GM23248 (cell line): Measurements from ENCODE around the gene UBE2D1. TPM values are rescaled to one million over a fixed set of nuclear protein-coding genes. Genes with fewer than 3 reads are reported as not detected.

Experiments used
- DNase-seq: peaks from one replicate; pipeline ENCODE4 v3.0.0-alpha.2; 2015
- H2AFZ ChIP-seq: fragments of 200-600 bp; sonication (generic); 2 replicates; pipeline ENCODE4 v1.6.1; 2016; ENCODE audit warnings: antibody characterized with exemption
- H3F3A ChIP-seq: fragments of 200-600 bp; sonication (generic); 2 replicates; pipeline ENCODE4 v1.6.1; 2016; ENCODE audit warnings: mild to moderate bottlenecking, antibody characterized with exemption, mixed run types; ENCODE audit not compliant: insufficient read depth
- H3K27ac ChIP-seq: fragments of 200-600 bp; sonication (generic); 2 replicates; pipeline ENCODE4 v1.5.1; 2016; ENCODE audit warnings: mild to moderate bottlenecking
- H3K27me3 ChIP-seq: fragments of 200-600 bp; sonication (generic); replicated peaks from 2 replicates; pipeline ENCODE4 v1.6.1; 2016; ENCODE audit warnings: mild to moderate bottlenecking; ENCODE audit not compliant: insufficient read depth
- H3K36me3 ChIP-seq: fragments of 200-600 bp; sonication (generic); 2 replicates; pipeline ENCODE4 v1.6.1; 2016; ENCODE audit warnings: low read depth, mild to moderate bottlenecking
- H3K4me1 ChIP-seq: fragments of 200-600 bp; sonication (generic); 2 replicates; pipeline ENCODE4 v1.6.1; 2016; ENCODE audit warnings: mild to moderate bottlenecking; ENCODE audit not compliant: insufficient read depth
- H3K4me2 ChIP-seq: fragments of 200-600 bp; sonication (generic); one replicate; pipeline ENCODE4 v1.6.1; 2016; ENCODE audit warnings: mild to moderate bottlenecking; ENCODE audit not compliant: unreplicated experiment
- H3K4me3 ChIP-seq: fragments of 200-600 bp; sonication (generic); 2 replicates; pipeline ENCODE4 v1.5.1; 2016; ENCODE audit warnings: mild to moderate bottlenecking
- H3K79me2 ChIP-seq: fragments of 200-600 bp; sonication (generic); 2 replicates; pipeline ENCODE4 v1.6.1; 2016; ENCODE audit warnings: mild to moderate bottlenecking; ENCODE audit not compliant: insufficient read depth
- H3K9ac ChIP-seq: fragments of 200-600 bp; sonication (generic); 2 replicates; pipeline ENCODE4 v1.6.1; 2016; ENCODE audit warnings: mild to moderate bottlenecking
- H3K9me2 ChIP-seq: fragments of 200-600 bp; sonication (generic); 2 replicates; pipeline ENCODE4 v1.6.1; 2016; ENCODE audit warnings: mixed run types, mild to moderate bottlenecking, moderate library complexity; ENCODE audit not compliant: insufficient read depth
- H3K9me3 ChIP-seq: fragments of 200-600 bp; sonication (generic); one replicate; pipeline ENCODE4 v1.6.1; 2017; ENCODE audit warnings: low read depth
- H4K20me1 ChIP-seq: fragments of 200-600 bp; sonication (generic); 2 replicates; pipeline ENCODE4 v1.6.0; 2016; ENCODE audit not compliant: insufficient read depth
- EZH2 ChIP-seq: fragments of 200-600 bp; sonication (generic); IDR thresholded peaks from 2 replicates; pipeline ENCODE4 v1.6.1; 2018; ENCODE audit warnings: antibody characterized with exemption, mild to moderate bottlenecking; ENCODE audit not compliant: insufficient read depth, poor library complexity, severe bottlenecking
- EZH2phosphoT487 ChIP-seq: fragments of 200-600 bp; sonication (generic); IDR thresholded peaks from 2 replicates; pipeline ENCODE4 v1.6.1; 2018; ENCODE audit warnings: antibody characterized with exemption, moderate library complexity, mild to moderate bottlenecking, low read depth; ENCODE audit not compliant: insufficient read depth
- WGBS, 2 experiments: methylation state at CpG; one replicate each; pipeline ENCODE4 v1.1.6; 2015 to 2017; ENCODE audit warnings: low lambda C conversion rate in 2 of 2, low coverage in 1 of 2; ENCODE audit errors: missing lambda C conversion rate in 2 of 2; 5-methylcytosine and 5-hydroxymethylcytosine counted together
- in situ Hi-C: fragments of 300-500 bp; cut with MboI; formaldehyde crosslinking; loops from 2 replicates; pipeline ENCODE4 v1.15.0; 2020
- polyA plus RNA-seq: library from polyadenylated mRNA; unstranded; fragments of >200 nt; fragmentation: Nextera tagmentation; extraction: Ambion mirVana; gene quantifications from 2 replicates; pipeline ENCODE4 v1.2.1, GENCODE V29; 2016
- total RNA-seq: library from RNA; depleted of rRNA; stranded (reverse); fragments of >200 nt; shearing (Covaris generic); gene quantifications from 2 replicates; pipeline ENCODE4 v1.2.3, GENCODE V29; 2014

Gene UBE2D1
- total and polyA plus RNA-seq, 2 experiments from 2014 or later: 17.7 to 31.9 TPM

DNA sequence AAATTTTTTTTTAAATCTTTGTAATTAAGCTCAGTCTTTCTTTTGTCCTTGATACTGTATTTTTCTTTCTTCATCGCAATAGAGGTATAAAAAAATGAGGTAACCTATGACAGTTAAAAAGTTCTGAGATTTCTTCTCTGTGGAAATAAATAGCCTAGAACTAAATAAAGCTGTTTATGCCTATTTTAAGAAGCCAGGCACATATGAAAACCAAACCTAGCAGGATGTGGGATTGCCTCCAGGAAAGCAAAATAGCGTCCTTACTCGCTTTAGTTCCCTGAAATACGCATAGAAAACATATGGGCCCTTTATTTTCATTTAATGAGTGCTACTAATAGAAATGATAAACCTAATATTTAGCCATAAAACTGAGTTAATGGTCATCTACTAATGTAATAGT, 6.6 kb downstream of the UBE2D1 start:
- no peak overlapping the region for H3K4me3 ChIP-seq
- no peak overlapping the region for H3K9ac ChIP-seq
- H4K20me1 ChIP-seq: peaks cover 6% of the 10 kb centered on the region; the same call in 1 of the 2 replicates
- H3K27ac ChIP-seq: no peak overlapping the region
- 97 to 99% methylated on average over 4 of the region's 4 CpGs for WGBS, 2 experiments
- DNase-seq: no peak
- no peak overlapping the region for H3K4me2 ChIP-seq
- H3K79me2 ChIP-seq: peaks cover 97% of the 10 kb centered on the region
- H3K4me1 ChIP-seq: no peaks in the 10 kb centered on the region
- H3K9me3 ChIP-seq: no peaks in the 10 kb centered on the region
- in situ Hi-C loops: no loop called here
- H2AFZ ChIP-seq: no peak overlapping the region
- H3K9me2 ChIP-seq: no peaks in the 10 kb centered on the region
- TF ChIP-seq EZH2: no peak
- no peak for TF ChIP-seq EZH2phosphoT487
- no peaks in the 10 kb centered on the region for H3F3A ChIP-seq
- no peaks in the 10 kb centered on the region for H3K27me3 ChIP-seq
- no peaks in the 10 kb centered on the region for H3K36me3 ChIP-seq

GRCh38 chr10:58341947-58342346, 7.1 kb downstream of the UBE2D1 start:
- Histone ChIP-seq H3K4me2 (no peak overlapping the region), H3K4me1 (no peaks in the 10 kb centered on the region), H3K79me2 (peaks cover 94% of the 10 kb centered on the region), H3K27ac (no peak overlapping the region), H2AFZ (no peak overlapping the region), H3K4me3 (no peak overlapping the region), H4K20me1 (peaks cover 6% of the 10 kb centered on the region; the same call in 1 of the 2 replicates), H3K9me3 (no peaks in the 10 kb centered on the region), H3F3A (no peaks in the 10 kb centered on the region), H3K9me2 (no peaks in the 10 kb centered on the region), H3K9ac (no peak overlapping the region), H3K27me3 (no peaks in the 10 kb centered on the region), H3K36me3 (no peaks in the 10 kb centered on the region)
- in situ Hi-C loops: no loop called here
- DNase-seq: no peak
- TF ChIP-seq EZH2phosphoT487 (no peak), EZH2 (no peak)
- WGBS, 2 experiments: 88 to 95% methylated on average over 1 of the region's 1 CpG

GRCh38 chr10:58347967-58348366, 13.2 kb downstream of the UBE2D1 start:
- Histone ChIP-seq H3K4me1 (peaks cover 12% of the 10 kb centered on the region; the same call in 1 of the 2 replicates), H2AFZ (no peak overlapping the region), H3K4me2 (no peak overlapping the region), H3K27me3 (no peaks in the 10 kb centered on the region), H3K9me3 (no peaks in the 10 kb centered on the region), H3K36me3 (no peaks in the 10 kb centered on the region), H3K9ac (no peak overlapping the region), H3K27ac (no peak overlapping the region), H3K79me2 (peaks cover 85% of the 10 kb centered on the region), H4K20me1 (peaks cover 2% of the 10 kb centered on the region; the same call in 1 of the 2 replicates), H3K4me3 (no peak overlapping the region), H3K9me2 (no peaks in the 10 kb centered on the region), H3F3A (no peaks in the 10 kb centered on the region)
- no peak for DNase-seq
- WGBS, 2 experiments: 42 to 65% methylated on average over 1 of the region's 1 CpG
- in situ Hi-C loops: no loop called here
- TF ChIP-seq EZH2 (no peak), EZH2phosphoT487 (no peak)

DNA sequence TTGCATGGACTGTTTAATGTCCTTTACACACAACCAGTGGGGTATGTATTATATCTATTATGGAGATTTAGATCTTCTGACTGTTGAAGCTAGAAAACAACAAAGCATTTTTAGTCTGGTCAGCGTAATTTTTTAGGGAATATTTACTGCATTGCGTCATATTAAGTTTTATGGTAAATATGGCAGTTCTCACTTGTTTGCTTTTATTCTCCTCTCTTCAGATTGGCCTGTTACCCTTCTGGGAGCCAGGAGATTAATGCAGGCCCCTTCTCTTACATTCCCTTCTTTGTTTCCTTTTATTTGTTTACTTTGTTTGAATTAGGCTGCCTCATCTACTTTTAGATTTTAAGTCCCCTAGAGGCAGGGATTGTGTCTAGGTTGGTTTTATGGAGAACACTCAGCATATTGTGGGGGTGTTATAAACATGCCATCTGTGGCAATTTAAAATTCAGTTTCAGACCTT, 13.8 kb downstream of the UBE2D1 start:
- H2AFZ ChIP-seq: no peak overlapping the region
- no peaks in the 10 kb centered on the region for H3F3A ChIP-seq
- H3K79me2 ChIP-seq: peaks cover 85% of the 10 kb centered on the region
- in situ Hi-C loops: no loop called here
- H3K4me2 ChIP-seq: no peak overlapping the region
- no peak overlapping the region for H3K9ac ChIP-seq
- H3K27ac ChIP-seq: no peak overlapping the region
- WGBS, 2 experiments: 95 to 99% methylated on average over 2 of the region's 2 CpGs
- no peaks in the 10 kb centered on the region for H3K9me2 ChIP-seq
- no peaks in the 10 kb centered on the region for H3K36me3 ChIP-seq
- no peaks in the 10 kb centered on the region for H3K9me3 ChIP-seq
- peaks cover 12% of the 10 kb centered on the region; the same call in 1 of the 2 replicates for H3K4me1 ChIP-seq
- H4K20me1 ChIP-seq: no peaks in the 10 kb centered on the region; the same call in 1 of the 2 replicates
- no peaks in the 10 kb centered on the region for H3K27me3 ChIP-seq
- no peak overlapping the region for H3K4me3 ChIP-seq
- no peak for TF ChIP-seq EZH2
- TF ChIP-seq EZH2phosphoT487: no peak
- no peak for DNase-seq

DNA sequence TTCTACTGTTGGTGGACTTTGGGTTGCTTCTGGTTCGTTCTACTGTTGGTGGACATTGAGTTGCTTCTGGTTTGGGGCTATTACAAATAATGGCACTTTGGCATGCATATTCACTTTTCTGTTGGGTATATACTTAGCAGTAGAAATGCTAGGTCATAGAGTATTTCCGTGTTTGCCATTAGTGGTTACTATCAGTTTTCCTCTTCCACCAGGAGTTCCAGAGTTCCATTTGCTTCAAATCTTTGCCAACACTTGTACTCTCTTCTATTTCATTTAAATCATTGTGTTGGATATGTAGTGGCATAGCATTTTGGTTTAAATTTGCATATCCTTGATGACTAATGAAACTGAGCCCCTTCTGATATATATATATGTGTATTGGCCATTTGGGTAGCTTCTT, 15.2 kb downstream of the UBE2D1 start:
- no peak overlapping the region for H2AFZ ChIP-seq
- no peaks in the 10 kb centered on the region for H3K9me3 ChIP-seq
- H3K9ac ChIP-seq: no peak overlapping the region
- no peaks in the 10 kb centered on the region for H3K9me2 ChIP-seq
- no peaks in the 10 kb centered on the region; the same call in 1 of the 2 replicates for H4K20me1 ChIP-seq
- H3F3A ChIP-seq: no peaks in the 10 kb centered on the region
- no peak overlapping the region for H3K4me2 ChIP-seq
- no peak for TF ChIP-seq EZH2
- no peak for TF ChIP-seq EZH2phosphoT487
- no peak for DNase-seq
- no peaks in the 10 kb centered on the region for H3K27me3 ChIP-seq
- H3K27ac ChIP-seq: no peak overlapping the region
- in situ Hi-C loops: no loop called here
- H3K4me1 ChIP-seq: peaks cover 12% of the 10 kb centered on the region; the same call in 1 of the 2 replicates
- H3K79me2 ChIP-seq: peaks cover 85% of the 10 kb centered on the region
- H3K4me3 ChIP-seq: no peak overlapping the region
- whole genome bisulfite sequencing, 2 experiments: 94 to 100% methylated on average over 2 of the region's 2 CpGs
- no peaks in the 10 kb centered on the region for H3K36me3 ChIP-seq
